Naive thymus-derived CD8-positive, alpha-beta T cell (primary cell): ENCODE data around the gene SCUBE3. TPM values are rescaled to one million over a fixed set of nuclear protein-coding genes. Genes with fewer than 3 reads are reported as not detected.

Source experiments
- polyA plus RNA-seq, 3 donors: library from polyadenylated mRNA; unstranded; fragments of 300-500 nt; fragmentation: Illumina TruSeq; gene quantifications; one replicate each; pipeline ENCODE4 v1.2.3, GENCODE V29; 2021
- total RNA-seq, 8 experiments: library from RNA in 2 of 8; stranded (reverse) in 2 of 8; gene quantifications; one replicate each; pipeline ENCODE4 v1.2.3 and lab custom pipeline; 2021 to 2026

SCUBE3 gene
- total and polyA plus RNA-seq, 5 experiments from 2014 or later = 0.03 to 0.06 (median 0.05) TPM; not detected in 1

Other genes with a start within 250 kb of the SCUBE3 start
- gene TCP11, start 72.6 kb upstream of the SCUBE3 start, total RNA-seq = not detected
- gene TCP11, start 72.6 kb upstream of the SCUBE3 start, polyA plus RNA-seq = not detected
- gene ZNF76, start 45.8 kb downstream of the SCUBE3 start, total RNA-seq = 10 to 100 TPM; 94.7 to 96.8 TPM
- gene ZNF76, start 45.8 kb downstream of the SCUBE3 start, polyA plus RNA-seq = 10 to 100 TPM; 22.1 to 35.9 (median 30.7) TPM
- 100 to 1,000 TPM; 263 to 268 TPM for gene DEF6, start 83.9 kb downstream of the SCUBE3 start, total RNA-seq
- 100 to 1,000 TPM in 2 of 3 donors, 10 to 100 TPM in 1; 93.7 to 196 (median 136) TPM for gene DEF6, start 83.9 kb downstream of the SCUBE3 start, polyA plus RNA-seq
- gene PPARD, start 128.6 kb downstream of the SCUBE3 start, total RNA-seq = 10 to 100 TPM; 48.7 to 50.6 TPM
- gene PPARD, start 128.6 kb downstream of the SCUBE3 start, polyA plus RNA-seq = 10 to 100 TPM in 1 of 3 donors, 1 to 10 TPM in 2; 1.9 to 14.3 (median 5.5) TPM
- gene FANCE, start 238.4 kb downstream of the SCUBE3 start, total RNA-seq = 1 to 10 TPM; 9.0 to 9.3 TPM
- gene FANCE, start 238.4 kb downstream of the SCUBE3 start, polyA plus RNA-seq = 1 to 10 TPM; 3.2 to 5.5 (median 3.3) TPM